Effector memory CD8-positive, alpha-beta T cell (primary cell): ENCODE results near the gene UCK1.
"Not testable (repeated sequence)": the region's sequence is repeated elsewhere in the genome, so short reads cannot be mapped to it uniquely, and the experiment has no call there.

ENCODE experiments used
- ATAC-seq: fragments of 150-1000 bp; cut with Tn5 transposase; replicated peaks from 2 replicates; pipeline ENCODE4 v1.10.0; 2021; ENCODE audit warnings: mild to moderate bottlenecking, moderate library complexity
- DNase-seq, 3 experiments: peaks; one replicate each; pipeline ENCODE4 v3.0.0; 2021
- H3K27ac Mint-ChIP-seq, 2 donors: one replicate each; pipeline ENCODE4 v1.8.0; 2022; ENCODE audit warnings: mild to moderate bottlenecking in 2 of 2, mixed read lengths in 2 of 2, moderate library complexity in 2 of 2
- H3K27me3 Mint-ChIP-seq, 2 donors: one replicate each; pipeline ENCODE4 v1.8.0; 2022; ENCODE audit warnings: mixed read lengths in 2 of 2
- H3K36me3 Mint-ChIP-seq: one replicate; pipeline ENCODE4 v1.8.0; 2022; ENCODE audit warnings: mild to moderate bottlenecking, moderate library complexity, mixed read lengths; ENCODE audit not compliant: insufficient read depth
- H3K4me1 Mint-ChIP-seq, 2 donors: one replicate each; pipeline ENCODE4 v1.8.0; 2022; ENCODE audit warnings: low read depth in 2 of 2, mixed read lengths in 2 of 2
- H3K4me3 Mint-ChIP-seq, 2 donors: one replicate each; pipeline ENCODE4 v1.8.0; 2022; ENCODE audit warnings: mild to moderate bottlenecking in 2 of 2, mixed read lengths in 2 of 2, moderate library complexity in 2 of 2
- H3K9me3 Mint-ChIP-seq, 2 donors: one replicate each; pipeline ENCODE4 v1.8.0; 2022; ENCODE audit warnings: mixed read lengths in 2 of 2

Gene UCK1

DNA sequence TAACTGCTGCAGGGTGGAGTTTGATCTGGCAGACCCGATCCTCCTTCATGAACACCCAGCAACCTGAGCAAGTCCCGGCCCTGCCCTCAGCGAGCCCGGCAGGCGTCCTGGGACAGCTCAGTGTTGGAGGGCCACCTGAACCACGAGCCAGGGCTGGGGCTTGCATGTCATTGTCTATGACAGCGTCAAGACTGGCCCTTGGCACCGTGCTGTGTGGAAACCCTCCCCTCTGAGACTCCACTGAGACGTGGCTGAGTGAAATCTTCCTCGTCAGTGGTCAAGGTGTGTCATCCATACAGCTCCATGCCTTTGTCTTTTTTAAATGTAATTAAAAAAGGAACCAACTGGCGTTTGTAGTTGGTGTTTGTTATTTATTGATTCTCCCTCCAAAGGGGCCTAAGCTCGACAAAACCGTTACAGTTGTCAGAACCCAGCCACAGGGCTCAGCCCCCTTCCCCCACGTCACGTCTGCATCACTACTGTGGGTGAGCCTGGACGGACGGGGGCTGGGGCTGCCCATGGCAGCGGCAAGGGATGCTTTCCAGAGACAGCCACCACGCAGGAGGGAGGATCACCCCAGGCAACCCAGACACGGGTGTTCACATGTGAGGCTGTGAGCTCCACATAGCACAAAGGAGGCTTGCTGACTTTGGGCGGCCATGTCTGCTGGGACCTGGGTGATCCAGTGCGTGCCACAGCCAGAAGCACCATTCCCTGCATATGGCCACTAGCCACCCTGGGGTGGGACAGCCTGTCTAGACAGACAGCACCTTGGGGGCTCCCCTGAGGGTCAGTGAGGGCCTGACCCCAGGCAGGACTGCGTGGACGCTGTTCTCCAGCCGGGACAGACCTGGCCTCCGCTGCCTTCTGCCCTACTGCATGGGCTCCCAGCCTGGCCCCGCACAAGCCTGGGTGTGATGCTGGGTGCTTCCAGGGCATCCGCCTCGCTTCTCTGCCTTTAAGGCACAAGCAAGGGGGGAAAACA is 7.3 kb downstream of the UCK1 start:
- Mint-ChIP-seq H3K4me3 (no peak overlapping the region), H3K9me3 (no peaks in the 10 kb centered on the region), H3K36me3 (peaks cover 62% of the 10 kb centered on the region), H3K27ac (peak overlapping the region in 1 of 2 donors; percentile 1), H3K27me3 (no peaks in the 10 kb centered on the region), H3K4me1 (peaks cover 0 to 3% of the 10 kb centered on the region in 2 donors)
- ATAC-seq (no peak), DNase-seq (no peak)

- Mint-ChIP-seq H3K4me3 (no peak overlapping the region), H3K27ac (no peak overlapping the region), H3K4me1 (peaks cover 0 to 1% of the 10 kb centered on the region in 2 donors), H3K27me3 (no peaks in the 10 kb centered on the region), H3K36me3 (peaks cover 57% of the 10 kb centered on the region), H3K9me3 (no peaks in the 10 kb centered on the region)
- DNase-seq (no peak), ATAC-seq (no peak)
These were observed 8.0 kb downstream of the UCK1 start for GRCh38 chr9:131523086-131523388.

- H3K27ac Mint-ChIP-seq: peak overlapping the region; percentile 60 to 84
- no peak for DNase-seq
- peaks cover 56% of the 10 kb centered on the region for H3K36me3 Mint-ChIP-seq
These were observed 8.6 kb downstream of the UCK1 start for GRCh38 chr9:131522257-131523085.

GRCh38 chr9:131521822-131522221 is 9.2 kb downstream of the UCK1 start:
- peak overlapping the region; percentile 44 to 60 for H3K27ac Mint-ChIP-seq
- no peaks in the 10 kb centered on the region for H3K27me3 Mint-ChIP-seq
- H3K4me3 Mint-ChIP-seq: no peak overlapping the region
- ATAC-seq: no peak
- no peak for DNase-seq
- peaks cover 55% of the 10 kb centered on the region for H3K36me3 Mint-ChIP-seq
- H3K4me1 Mint-ChIP-seq: peaks cover 0 to 1% of the 10 kb centered on the region in 2 donors
- H3K9me3 Mint-ChIP-seq: no peaks in the 10 kb centered on the region

More at GRCh38 chr9:131522257-131523085, 8.6 kb downstream of the UCK1 start:
- Mint-ChIP-seq H3K4me1 (peaks cover 0 to 1% of the 10 kb centered on the region in 2 donors), H3K4me3 (no peak overlapping the region), H3K27me3 (no peaks in the 10 kb centered on the region), H3K9me3 (no peaks in the 10 kb centered on the region)
- no peak for ATAC-seq

DNA sequence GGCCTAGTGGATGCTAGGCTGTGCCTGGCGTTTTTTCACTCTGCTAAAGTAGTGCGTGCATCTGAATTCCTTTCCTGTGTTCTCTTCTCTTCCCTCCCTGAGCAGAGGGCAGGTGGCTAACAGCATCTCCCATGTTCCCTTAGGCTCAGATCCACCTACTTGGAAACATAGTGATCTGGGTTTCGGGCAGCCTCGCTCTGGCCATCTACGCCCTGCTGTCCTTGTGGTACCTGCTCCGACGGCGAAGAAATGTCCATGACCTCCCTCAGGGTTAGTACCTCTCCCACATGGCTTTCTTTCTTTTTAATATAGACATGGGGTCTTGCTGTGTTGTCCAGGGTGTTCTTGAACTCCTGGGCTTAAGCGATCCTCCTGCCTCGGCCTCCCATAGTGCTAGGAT is 9.9 kb downstream of the UCK1 start:
- no peaks in the 10 kb centered on the region for H3K4me1 Mint-ChIP-seq
- no peak overlapping the region for H3K4me3 Mint-ChIP-seq
- peak overlapping the region in 1 of 2 donors; percentile 44 for H3K27ac Mint-ChIP-seq
- ATAC-seq (no peak), DNase-seq (no peak)
- peaks cover 52% of the 10 kb centered on the region for H3K36me3 Mint-ChIP-seq
- H3K27me3 Mint-ChIP-seq: no peaks in the 10 kb centered on the region
- H3K9me3 Mint-ChIP-seq: no peaks in the 10 kb centered on the region

DNA sequence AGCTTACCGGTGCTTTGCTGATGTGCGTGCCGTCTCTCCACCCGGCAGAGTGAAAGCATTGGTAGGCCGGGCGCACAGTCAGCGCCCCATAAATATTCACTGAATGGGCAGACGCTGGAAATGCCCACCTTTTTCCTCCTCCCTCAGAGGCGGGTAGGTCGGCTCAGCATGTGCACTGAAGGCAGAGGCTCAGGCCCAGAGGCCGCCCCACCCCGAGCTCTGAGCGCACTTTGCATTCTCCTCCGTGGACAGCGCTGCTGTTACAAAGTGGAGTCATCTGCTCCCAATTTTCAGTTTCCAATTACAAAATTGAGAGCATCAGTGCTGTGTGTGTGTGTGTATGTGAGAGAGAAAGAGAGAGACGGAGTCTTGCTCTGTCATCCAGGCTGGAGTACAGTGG is 10.6 kb downstream of the UCK1 start:
- H3K36me3 Mint-ChIP-seq: peaks cover 46% of the 10 kb centered on the region
- H3K4me1 Mint-ChIP-seq: no peaks in the 10 kb centered on the region
- no peak overlapping the region for H3K27ac Mint-ChIP-seq
- no peaks in the 10 kb centered on the region for H3K9me3 Mint-ChIP-seq
- DNase-seq: no peak
- H3K27me3 Mint-ChIP-seq: no peaks in the 10 kb centered on the region
- no peak for ATAC-seq
- no peak overlapping the region for H3K4me3 Mint-ChIP-seq

- peaks cover 37% of the 10 kb centered on the region for H3K36me3 Mint-ChIP-seq
- no peaks in the 10 kb centered on the region for H3K9me3 Mint-ChIP-seq
- DNase-seq (no peak), ATAC-seq (no peak)
- H3K4me3 Mint-ChIP-seq: no peak overlapping the region
- H3K27ac Mint-ChIP-seq: peak overlapping the region; percentile 35 to 44
- H3K27me3 Mint-ChIP-seq: no peaks in the 10 kb centered on the region
- no peaks in the 10 kb centered on the region for H3K4me1 Mint-ChIP-seq
These were observed 12.5 kb downstream of the UCK1 start for GRCh38 chr9:131518553-131518952.

- no peak for ATAC-seq
- Mint-ChIP-seq H3K36me3 (peaks cover 33% of the 10 kb centered on the region), H3K27me3 (no peaks in the 10 kb centered on the region), H3K4me3 (no peak overlapping the region), H3K27ac (peak overlapping the region in 1 of 2 donors; percentile 44), H3K9me3 (no peaks in the 10 kb centered on the region), H3K4me1 (peaks cover 0 to 2% of the 10 kb centered on the region in 2 donors)
- no peak for DNase-seq
These were observed 13.3 kb downstream of the UCK1 start for GRCh38 chr9:131517761-131518190.

DNA sequence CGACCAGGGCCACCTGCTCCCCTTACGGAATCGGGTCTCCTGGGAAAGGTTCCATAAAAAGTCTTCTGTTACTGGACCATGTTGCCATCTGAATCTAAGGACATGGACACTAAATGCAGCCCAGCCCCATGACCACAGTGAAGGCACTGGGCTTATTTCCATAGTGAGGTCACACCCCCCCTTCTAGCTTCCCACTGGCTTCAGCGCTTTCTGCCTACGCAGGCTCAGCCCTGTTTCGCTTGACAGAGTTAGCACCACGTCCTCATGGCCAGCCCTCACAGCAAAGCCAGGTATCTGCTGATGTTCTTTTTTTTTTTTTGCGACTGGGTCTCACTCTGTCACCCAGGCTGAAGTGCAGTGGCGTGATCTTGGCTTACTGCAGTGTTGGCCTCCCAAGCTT is 14.1 kb downstream of the UCK1 start:
- H3K4me3 Mint-ChIP-seq: no peak overlapping the region
- H3K36me3 Mint-ChIP-seq: peaks cover 37% of the 10 kb centered on the region
- DNase-seq (no peak), ATAC-seq (no peak)
- H3K27me3 Mint-ChIP-seq: no peaks in the 10 kb centered on the region
- no peak overlapping the region for H3K27ac Mint-ChIP-seq
- peaks cover 2 to 3% of the 10 kb centered on the region in 2 donors for H3K4me1 Mint-ChIP-seq
- H3K9me3 Mint-ChIP-seq: no peaks in the 10 kb centered on the region

DNA sequence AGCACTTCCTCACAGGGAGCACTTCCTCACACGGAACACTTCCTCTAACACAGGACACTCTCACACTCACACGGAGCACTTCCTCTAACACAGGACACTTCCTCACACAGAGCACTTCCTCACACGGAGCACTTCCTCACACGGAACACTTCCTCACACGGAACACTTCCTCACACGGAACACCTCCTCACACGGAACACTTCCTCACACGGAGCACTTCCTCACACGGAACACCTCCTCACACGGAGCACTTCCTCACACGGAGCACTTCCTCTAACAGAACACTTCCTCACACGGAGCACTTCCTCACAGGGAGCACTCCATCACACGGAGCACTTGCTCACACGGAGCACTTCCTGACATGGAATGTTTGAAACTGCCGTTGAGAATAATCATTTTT is 15.0 kb downstream of the UCK1 start:
- peaks cover 2 to 3% of the 10 kb centered on the region in 2 donors for H3K4me1 Mint-ChIP-seq
- ATAC-seq (no peak), DNase-seq (no peak)
- H3K27me3 Mint-ChIP-seq: no peaks in the 10 kb centered on the region
- no peak overlapping the region for H3K4me3 Mint-ChIP-seq
- no peaks in the 10 kb centered on the region for H3K9me3 Mint-ChIP-seq
- H3K27ac Mint-ChIP-seq: no peak overlapping the region
- peaks cover 41% of the 10 kb centered on the region for H3K36me3 Mint-ChIP-seq

DNA sequence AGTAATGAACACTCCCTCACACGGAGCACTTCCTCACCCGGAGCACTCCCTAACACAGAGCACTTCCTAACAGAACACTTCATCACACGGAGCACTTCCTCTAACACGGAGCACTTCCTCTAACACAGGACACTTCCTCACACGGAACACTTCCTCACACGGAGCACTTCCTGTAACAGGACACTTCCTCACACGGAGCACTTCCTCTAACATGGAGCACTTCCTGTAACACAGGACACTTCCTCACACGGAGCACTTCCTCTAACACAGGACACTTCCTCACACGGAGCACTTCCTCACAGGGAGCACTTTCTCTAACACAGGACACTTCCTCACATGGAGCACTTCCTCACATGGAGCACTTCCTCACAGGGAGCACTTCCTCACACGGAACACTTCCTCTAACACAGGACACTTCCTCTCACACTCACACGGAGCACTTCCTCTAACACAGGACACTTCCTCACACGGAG is 15.5 kb downstream of the UCK1 start:
- H3K27ac Mint-ChIP-seq, DNase-seq, H3K9me3 Mint-ChIP-seq, H3K4me1 Mint-ChIP-seq, ATAC-seq, H3K27me3 Mint-ChIP-seq, H3K4me3 Mint-ChIP-seq: not testable (repeated sequence)
- peaks cover 44% of the 10 kb centered on the region for H3K36me3 Mint-ChIP-seq

DNA sequence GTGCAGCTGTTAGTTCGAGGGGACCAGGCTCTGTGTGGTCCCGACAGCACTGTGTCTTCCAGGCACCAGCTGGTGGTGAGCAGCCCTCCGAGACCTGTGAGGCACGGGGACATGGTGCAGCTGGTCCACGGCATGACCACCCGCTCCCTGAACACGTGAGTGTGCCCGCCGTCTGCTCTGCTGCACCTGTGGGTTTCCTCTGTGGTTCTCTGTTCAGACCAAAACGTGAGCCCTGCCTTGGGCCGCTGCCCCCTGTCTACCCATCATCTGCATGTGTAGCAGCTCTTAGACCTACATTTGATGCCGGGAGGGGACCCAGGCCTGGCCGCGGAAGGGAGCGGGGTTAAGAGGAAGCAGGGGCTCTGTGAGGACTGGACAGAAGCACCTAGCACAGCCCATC is 17.9 kb downstream of the UCK1 start:
- H3K4me3 Mint-ChIP-seq: no peak overlapping the region
- peaks cover 2 to 6% of the 10 kb centered on the region in 2 donors for H3K4me1 Mint-ChIP-seq
- DNase-seq (no peak), ATAC-seq (no peak)
- H3K27ac Mint-ChIP-seq: no peak overlapping the region
- peaks cover 41% of the 10 kb centered on the region for H3K36me3 Mint-ChIP-seq
- H3K27me3 Mint-ChIP-seq: no peaks in the 10 kb centered on the region
- no peaks in the 10 kb centered on the region for H3K9me3 Mint-ChIP-seq

DNA sequence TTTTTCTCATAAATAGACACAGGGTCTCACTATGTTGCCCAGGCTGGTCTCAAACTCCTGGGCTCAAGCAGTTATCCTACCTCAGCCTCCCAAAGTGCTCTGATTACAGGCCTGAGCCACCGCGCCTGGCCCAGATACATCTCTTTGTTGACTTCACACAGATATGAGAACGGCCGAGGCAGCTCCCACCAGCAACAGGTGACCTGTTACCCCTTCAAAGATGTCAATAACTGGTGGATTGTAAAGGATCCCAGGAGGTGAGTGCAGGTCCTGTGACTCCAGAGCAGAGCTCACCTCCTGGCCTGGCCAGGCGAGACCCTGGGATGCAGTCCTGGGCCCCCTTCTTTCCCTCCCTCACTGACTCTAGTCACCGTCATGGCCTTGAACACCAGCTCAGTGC is 19.2 kb downstream of the UCK1 start:
- Mint-ChIP-seq H3K27ac (peak overlapping the region in 1 of 2 donors; percentile 20), H3K36me3 (peaks cover 37% of the 10 kb centered on the region), H3K9me3 (no peaks in the 10 kb centered on the region)

More for the DNA sequence above, 19.2 kb downstream of the UCK1 start:
- Mint-ChIP-seq H3K4me3 (no peak overlapping the region), H3K4me1 (peaks cover 2 to 6% of the 10 kb centered on the region in 2 donors), H3K27me3 (no peaks in the 10 kb centered on the region)
- DNase-seq (no peak), ATAC-seq (no peak)
